Neural cell (in vitro differentiated cells): Measurements from ENCODE around the gene PSME3IP1. TPM values are rescaled to one million over a fixed set of nuclear protein-coding genes. Genes with fewer than 3 reads are reported as not detected.

Experiments
- H2AFZ ChIP-seq: fragments of 200-600, 300-800 bp; sonication (generic), shearing (Covaris generic); 2 replicates; pipeline ENCODE4 v1.6.0; 2014; ENCODE audit warnings: low read depth, mild to moderate bottlenecking, antibody characterized with exemption, low read length, moderate library complexity
- H3F3A ChIP-seq: fragments of 200-600 bp; shearing (Covaris generic); 2 replicates; pipeline ENCODE4 v1.6.1; 2016; ENCODE audit warnings: mild to moderate bottlenecking, moderate library complexity, mixed read lengths, antibody characterized with exemption, low read length; ENCODE audit not compliant: insufficient read depth, poor library complexity, severe bottlenecking
- H3K27ac ChIP-seq: fragments of 200-600, 300-800 bp; sonication (generic), shearing (Covaris generic); 2 replicates; pipeline ENCODE4 v1.5.1; 2014; ENCODE audit warnings: mild to moderate bottlenecking, low read length, moderate library complexity
- H3K27me3 ChIP-seq: fragments of 300-800, 200-600 bp; sonication (generic), shearing (Covaris generic); 2 replicates; pipeline ENCODE4 v1.6.0; 2014; ENCODE audit warnings: mild to moderate bottlenecking, low read depth, low read length, moderate library complexity; ENCODE audit not compliant: insufficient read depth
- H3K36me3 ChIP-seq: fragments of 300-800, 200-600 bp; sonication (generic), shearing (Covaris generic); 2 replicates; pipeline ENCODE4 v1.5.1; 2014; ENCODE audit warnings: mild to moderate bottlenecking, antibody characterized with exemption, low read length, moderate library complexity; ENCODE audit not compliant: insufficient read depth
- H3K4me2 ChIP-seq: fragments of 300-800, 200-600 bp; sonication (generic), shearing (Covaris generic); 2 replicates; pipeline ENCODE4 v1.6.0; 2014; ENCODE audit warnings: mild to moderate bottlenecking, low read length
- H3K4me3 ChIP-seq: fragments of 300-800, 200-600 bp; sonication (generic), shearing (Covaris generic); 2 replicates; pipeline ENCODE4 v1.5.1; 2014; ENCODE audit warnings: mild to moderate bottlenecking, low read length, moderate library complexity
- H3K79me2 ChIP-seq: fragments of 200-600 bp; shearing (Covaris generic); replicated peaks from 2 replicates; pipeline ENCODE4 v1.6.0; 2014; ENCODE audit warnings: mild to moderate bottlenecking, low read length, moderate library complexity; ENCODE audit not compliant: insufficient read depth
- H3K9ac ChIP-seq: fragments of 300-800, 200-600 bp; sonication (generic), shearing (Covaris generic); 2 replicates; pipeline ENCODE4 v1.6.1; 2016; ENCODE audit warnings: mild to moderate bottlenecking, low read length, mixed read lengths
- H3K9me2 ChIP-seq: fragments of 200-600 bp; shearing (Covaris generic); 2 replicates; pipeline ENCODE4 v1.6.1; 2016; ENCODE audit warnings: mild to moderate bottlenecking, low read length, mixed read lengths; ENCODE audit not compliant: insufficient read depth
- H3K9me3 ChIP-seq: fragments of 200-600, 300-800 bp; sonication (generic), shearing (Covaris generic); 2 replicates; pipeline ENCODE4 v1.6.1; 2016; ENCODE audit warnings: mild to moderate bottlenecking, mixed run types, low read length, moderate library complexity, mixed read lengths
- H4K20me1 ChIP-seq: fragments of 200-600 bp; shearing (Covaris generic); 2 replicates; pipeline ENCODE4 v1.6.1; 2016; ENCODE audit warnings: mild to moderate bottlenecking, mixed run types; ENCODE audit not compliant: insufficient read depth
- CTCF ChIP-seq: fragments of 450-650 bp; IDR thresholded peaks from 2 replicates; pipeline ENCODE4 v1.5.1; 2014; ENCODE audit warnings: antibody characterized with exemption, mild to moderate bottlenecking, moderate library complexity; ENCODE audit not compliant: poor library complexity, severe bottlenecking
- EP300 ChIP-seq: fragments of 450-650 bp; conservative IDR thresholded peaks from 2 replicates; pipeline ENCODE4 v1.6.1; 2014; ENCODE audit warnings: antibody characterized with exemption, mild to moderate bottlenecking, moderate library complexity; ENCODE audit not compliant: poor library complexity, severe bottlenecking
- EZH2 ChIP-seq: fragments of 200-600, 300-800 bp; shearing (Covaris generic), sonication (generic); IDR thresholded peaks from 2 replicates; pipeline ENCODE4 v1.6.1; 2014; ENCODE audit warnings: antibody characterized with exemption, low read length, borderline replicate concordance, mild to moderate bottlenecking; ENCODE audit not compliant: insufficient read depth, poor library complexity, severe bottlenecking
- MXI1 ChIP-seq: fragments of 450-650 bp; conservative IDR thresholded peaks from 2 replicates; pipeline ENCODE4 v1.6.1; 2014; ENCODE audit warnings: antibody characterized with exemption, mild to moderate bottlenecking; ENCODE audit not compliant: poor library complexity, severe bottlenecking
- POLR2AphosphoS5 ChIP-seq: IDR thresholded peaks from 2 replicates; pipeline ENCODE4 v1.6.1; 2012
- RAD21 ChIP-seq: fragments of 450-650 bp; conservative IDR thresholded peaks from 2 replicates; pipeline ENCODE4 v1.6.1; 2014; ENCODE audit warnings: antibody characterized with exemption, mild to moderate bottlenecking, moderate library complexity
- REST ChIP-seq: IDR thresholded peaks from 2 replicates; pipeline ENCODE4 v1.6.1; 2012; ENCODE audit warnings: borderline replicate concordance
- SMC3 ChIP-seq: fragments of 450-650 bp; conservative IDR thresholded peaks from 2 replicates; pipeline ENCODE4 v1.6.1; 2014; ENCODE audit warnings: antibody characterized with exemption, mild to moderate bottlenecking, moderate library complexity; ENCODE audit not compliant: poor library complexity
- TAF1 ChIP-seq: IDR thresholded peaks from 2 replicates; pipeline ENCODE4 v1.6.1; 2012; ENCODE audit warnings: low read depth
- polyA plus RNA-seq: library from polyadenylated mRNA; depleted of rRNA; stranded (reverse); fragments of >200 nt; gene quantifications from 2 replicates; pipeline ENCODE4 v1.2.3, GENCODE V29; 2014

Gene PSME3IP1
- polyA plus RNA-seq, 1 donor from 2014 or later, result 167 TPM

DNA sequence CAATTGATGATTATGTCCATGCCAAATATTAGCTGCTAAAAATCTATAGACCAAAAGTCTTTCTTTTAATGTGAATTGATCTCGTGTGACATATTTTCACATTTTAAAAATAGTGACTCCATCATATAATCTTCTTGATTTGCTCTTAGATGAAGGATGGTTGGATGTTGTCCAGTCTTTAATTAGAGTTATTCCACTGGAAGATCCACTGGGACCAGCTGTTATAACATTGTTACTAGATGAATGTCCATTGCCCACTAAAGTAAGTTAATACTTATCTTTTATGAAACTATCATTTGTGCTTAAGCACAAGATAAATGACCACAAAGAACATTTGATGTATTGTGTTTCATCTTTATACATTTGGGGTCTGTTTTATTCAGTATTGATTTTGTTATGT, 23.1 kb upstream of the PSME3IP1 start:
- Histone ChIP-seq H3K27me3 (no peaks in the 10 kb centered on the region), H4K20me1 (no peaks in the 10 kb centered on the region), H2AFZ (no peak overlapping the region), H3K9me2 (no peaks in the 10 kb centered on the region), H3K79me2 (peaks cover 14% of the 10 kb centered on the region), H3K36me3 (peaks cover 27% of the 10 kb centered on the region), H3K4me3 (no peak overlapping the region), H3K4me2 (no peak overlapping the region), H3K9ac (no peak overlapping the region), H3K9me3 (no peaks in the 10 kb centered on the region), H3K27ac (no peak overlapping the region), H3F3A (no peaks in the 10 kb centered on the region)
- TF ChIP-seq REST (no peak), MXI1 (no peak), EP300 (no peak), CTCF (no peak), TAF1 (no peak), SMC3 (no peak), RAD21 (no peak), POLR2AphosphoS5 (no peak), EZH2 (no peak)

DNA sequence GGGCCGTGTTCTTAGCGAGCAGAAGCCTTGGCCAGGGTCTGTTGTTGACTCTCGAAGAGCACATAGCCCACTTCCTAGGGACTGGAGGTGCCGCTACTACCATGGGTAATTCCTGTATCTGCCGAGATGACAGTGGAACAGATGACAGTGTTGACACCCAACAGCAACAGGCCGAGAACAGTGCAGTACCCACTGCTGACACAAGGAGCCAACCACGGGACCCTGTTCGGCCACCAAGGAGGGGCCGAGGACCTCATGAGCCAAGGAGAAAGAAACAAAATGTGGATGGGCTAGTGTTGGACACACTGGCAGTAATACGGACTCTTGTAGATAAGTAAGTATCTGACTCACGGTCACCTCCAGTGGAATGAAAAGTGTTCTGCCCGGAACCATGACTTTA, 18.8 kb upstream of the PSME3IP1 start:
- no peaks in the 10 kb centered on the region for H4K20me1 ChIP-seq
- no peak overlapping the region for H3K27ac ChIP-seq
- TF ChIP-seq SMC3 (no peak), EZH2 (no peak), TAF1 (no peak), RAD21 (no peak), CTCF (no peak), MXI1 (no peak), EP300 (no peak), POLR2AphosphoS5 (no peak), REST (no peak)
- no peaks in the 10 kb centered on the region for H3F3A ChIP-seq
- peaks cover 19% of the 10 kb centered on the region for H3K79me2 ChIP-seq
- H3K27me3 ChIP-seq, result no peaks in the 10 kb centered on the region
- no peak overlapping the region for H2AFZ ChIP-seq
- no peak overlapping the region for H3K4me2 ChIP-seq
- H3K4me3 ChIP-seq, result no peak overlapping the region
- no peaks in the 10 kb centered on the region for H3K9me3 ChIP-seq
- no peak overlapping the region for H3K9ac ChIP-seq
- H3K36me3 ChIP-seq, result peaks cover 14% of the 10 kb centered on the region
- no peaks in the 10 kb centered on the region for H3K9me2 ChIP-seq
